NOMO-1 treated with dmso at 0.1 percent for 144 hours (cell line): ENCODE measurements around the gene TTC7B.

Experiments used
- DNase-seq: peaks from one replicate; lab custom pipeline; 2025; ENCODE audit not compliant: unreplicated experiment; lab: John Stamatoyannopoulos, UW

TTC7B gene

DNA sequence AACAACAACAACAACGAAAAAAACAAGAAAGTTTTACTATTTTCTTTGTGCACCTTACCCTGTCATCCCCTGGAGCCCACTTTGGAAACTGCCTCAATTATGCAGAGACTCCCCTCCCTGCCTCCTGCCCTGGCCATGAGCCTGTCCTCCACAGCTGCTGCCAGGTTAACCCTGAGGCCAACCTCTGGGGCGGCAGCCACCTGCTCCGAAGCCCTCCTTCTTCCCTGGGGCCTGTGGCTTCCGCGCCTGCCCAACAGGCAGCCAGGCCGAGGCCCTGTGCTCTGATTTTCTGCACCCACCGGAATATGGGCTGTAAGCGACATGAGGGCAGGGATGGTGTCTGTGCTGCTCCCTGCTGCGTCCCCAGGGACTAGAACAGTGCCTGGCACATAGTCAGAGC, 236.4 kb downstream of the TTC7B start:
- no peak for DNase-seq

DNA sequence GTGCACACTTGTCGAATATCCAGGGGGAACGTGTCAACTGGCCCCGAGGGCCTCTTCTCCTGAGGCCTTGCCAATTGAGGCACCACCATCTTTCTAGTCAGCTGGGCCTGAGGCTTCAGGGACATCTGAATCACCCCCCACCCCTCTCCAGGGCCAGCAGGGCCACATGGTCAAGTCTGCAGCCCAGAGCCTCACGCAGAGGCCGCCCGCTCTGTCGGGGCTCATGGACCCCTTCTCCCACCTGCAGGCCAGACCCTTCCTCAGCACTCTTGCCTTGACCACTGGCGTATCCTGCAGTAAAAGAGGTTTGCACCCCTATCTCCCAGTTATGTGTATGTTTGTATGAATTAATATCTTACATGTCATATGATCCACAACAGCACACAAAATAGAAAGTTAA, 237.1 kb downstream of the TTC7B start:
- DNase-seq = no peak

DNA sequence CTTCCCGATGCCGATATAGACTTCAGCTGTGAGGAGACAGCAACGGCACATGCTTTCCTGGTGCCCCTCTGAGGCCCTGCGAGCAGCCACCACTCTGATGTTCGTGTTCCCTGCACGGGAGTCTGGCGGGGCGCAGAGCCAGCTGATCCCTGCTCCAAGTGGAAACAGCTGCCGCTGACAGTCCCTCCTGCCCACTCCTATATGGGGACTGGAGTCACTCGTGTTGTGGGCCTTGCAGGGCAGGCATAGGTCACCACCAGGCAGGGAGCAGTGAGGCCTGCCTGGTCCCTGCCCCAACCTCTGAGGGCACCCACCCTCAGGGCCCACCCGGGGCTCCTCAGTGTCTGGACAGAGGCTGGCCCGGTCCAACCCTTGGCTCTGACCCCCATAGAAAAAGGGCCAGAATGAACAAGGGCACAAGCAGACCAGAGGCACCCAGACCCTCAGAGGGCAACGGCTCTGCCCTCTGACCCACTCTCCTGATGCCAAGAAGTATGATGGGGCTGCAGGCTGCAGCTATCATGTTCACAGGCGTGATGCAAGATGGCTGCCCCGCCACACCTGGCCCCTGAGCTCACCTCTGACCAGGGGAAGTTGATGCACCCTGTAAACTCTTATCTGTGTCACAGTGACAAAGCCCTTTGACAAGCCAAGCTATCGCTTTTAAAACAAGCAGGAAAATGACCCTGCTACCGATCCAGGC, 237.8 kb downstream of the TTC7B start:
- DNase-seq = no peak

DNA sequence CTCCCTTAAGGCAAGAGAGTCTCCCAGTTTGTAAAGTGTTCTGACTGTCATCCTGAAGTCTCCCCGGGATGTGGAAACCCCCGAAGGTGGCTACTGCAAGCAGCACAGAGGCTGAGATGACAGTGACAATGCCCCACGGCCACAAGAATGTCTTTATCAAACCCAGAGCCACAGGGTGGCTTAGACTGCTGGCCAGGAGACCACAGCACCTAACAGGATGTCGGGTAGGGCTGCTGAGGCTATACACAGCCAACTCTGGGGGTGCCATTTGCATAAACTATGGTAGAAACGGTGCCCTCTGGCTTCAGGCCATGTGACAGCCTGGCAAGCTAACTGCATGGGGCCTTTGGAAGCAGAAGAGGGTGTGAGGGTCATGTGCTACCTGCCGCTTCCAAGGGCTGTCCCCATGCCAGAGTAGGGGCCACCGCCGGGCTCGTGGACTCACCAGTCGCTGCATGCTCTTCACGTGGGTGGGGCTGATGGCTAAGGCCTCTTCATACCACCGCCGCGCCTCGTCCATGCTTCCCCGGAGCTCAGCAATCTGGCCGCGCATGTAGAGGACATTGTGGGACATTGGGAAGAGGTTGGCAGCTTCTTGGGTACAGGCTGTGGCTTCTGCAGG, 238.5 kb downstream of the TTC7B start:
- no peak for DNase-seq

DNA sequence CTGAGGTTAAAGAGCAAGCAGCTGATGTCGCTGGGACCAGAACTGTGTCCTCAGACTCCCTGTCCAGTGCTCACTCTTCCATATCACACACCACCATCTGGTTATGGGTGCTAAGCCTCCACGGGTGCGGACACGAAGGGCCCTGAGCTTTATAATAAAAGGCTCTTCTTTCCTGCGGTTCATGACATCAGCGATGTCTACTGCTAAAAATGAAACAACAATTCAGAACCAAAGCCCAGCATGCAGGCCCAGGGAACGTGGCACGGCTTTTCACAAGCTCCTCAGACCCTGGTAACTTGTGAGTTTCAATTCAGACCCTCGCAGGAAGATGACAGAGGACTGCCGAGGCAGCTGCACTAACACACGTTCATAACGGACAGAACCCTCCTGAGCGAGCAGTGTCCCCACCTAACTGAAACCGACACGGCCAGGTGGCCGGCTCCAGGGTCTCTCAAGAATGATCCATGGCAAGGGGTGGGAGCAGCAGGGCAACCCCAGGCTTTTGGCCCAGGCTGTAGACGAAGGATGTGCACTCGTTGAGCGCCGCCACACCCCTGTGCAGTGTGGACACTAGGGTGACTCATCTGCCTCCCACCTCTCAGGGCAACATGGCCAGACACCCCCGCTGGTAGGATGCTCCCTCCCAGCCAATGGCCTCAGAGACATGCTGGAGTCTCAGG, 239.1 kb downstream of the TTC7B start:
- no peak for DNase-seq

DNA sequence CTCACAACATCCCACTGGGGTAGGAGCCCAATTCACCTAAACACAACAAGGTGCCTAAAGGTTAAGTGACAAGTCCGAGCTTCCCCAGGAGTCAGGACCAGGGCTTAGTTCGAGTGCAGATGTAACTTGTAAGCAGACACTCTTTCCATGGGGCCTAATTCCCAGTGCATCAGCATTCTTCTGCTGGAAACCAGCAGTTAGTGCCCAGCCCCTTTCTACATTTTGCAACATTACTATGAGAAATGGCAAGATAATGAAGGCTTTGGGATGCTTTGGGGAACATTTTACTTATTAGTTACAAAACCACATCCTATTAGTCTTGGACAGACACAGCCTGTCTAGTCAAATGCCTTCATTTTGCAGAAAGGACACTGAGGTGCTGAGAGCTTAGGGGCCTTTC, 239.6 kb downstream of the TTC7B start:
- no peak for DNase-seq

DNA sequence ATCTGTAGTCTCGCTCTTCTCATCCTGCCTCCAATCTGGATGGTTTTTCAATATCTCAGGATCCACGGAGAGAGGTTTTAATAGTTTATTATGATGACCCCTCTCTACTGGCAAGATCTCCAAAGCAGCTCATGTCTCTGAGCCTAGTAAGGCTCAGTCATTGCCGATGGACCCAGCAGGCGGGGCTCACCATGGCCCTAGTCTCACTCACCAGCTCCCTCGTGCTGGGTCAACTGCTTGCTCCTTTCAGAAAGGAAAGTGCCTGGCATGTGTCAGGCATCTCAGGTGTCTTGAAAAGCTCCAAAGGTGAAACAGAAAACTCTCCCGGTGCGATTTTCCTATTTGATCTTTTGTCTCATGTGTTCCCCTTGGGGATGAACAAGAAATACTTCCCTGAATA, 240.4 kb downstream of the TTC7B start:
- DNase-seq = no peak

DNA sequence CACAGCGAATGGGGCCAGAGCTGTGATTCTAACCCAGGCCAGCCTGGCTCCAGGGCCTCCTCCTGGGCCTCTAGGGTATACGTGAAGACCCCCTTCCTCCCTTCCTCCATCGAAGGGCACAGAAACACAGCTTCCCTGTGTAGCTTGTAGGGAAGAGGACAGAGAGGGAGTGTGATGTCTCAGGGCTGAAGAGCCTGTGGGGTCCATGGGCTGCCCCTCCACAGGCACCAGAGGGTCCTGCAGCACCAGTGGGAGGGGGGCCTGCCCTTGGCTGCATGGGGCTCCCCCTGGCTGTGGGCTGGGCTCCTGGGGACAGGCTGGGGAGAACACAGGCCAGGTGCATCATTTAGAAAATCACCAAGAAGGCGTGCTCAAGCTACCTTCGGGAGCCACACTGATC, 240.9 kb downstream of the TTC7B start:
- no peak for DNase-seq

DNA sequence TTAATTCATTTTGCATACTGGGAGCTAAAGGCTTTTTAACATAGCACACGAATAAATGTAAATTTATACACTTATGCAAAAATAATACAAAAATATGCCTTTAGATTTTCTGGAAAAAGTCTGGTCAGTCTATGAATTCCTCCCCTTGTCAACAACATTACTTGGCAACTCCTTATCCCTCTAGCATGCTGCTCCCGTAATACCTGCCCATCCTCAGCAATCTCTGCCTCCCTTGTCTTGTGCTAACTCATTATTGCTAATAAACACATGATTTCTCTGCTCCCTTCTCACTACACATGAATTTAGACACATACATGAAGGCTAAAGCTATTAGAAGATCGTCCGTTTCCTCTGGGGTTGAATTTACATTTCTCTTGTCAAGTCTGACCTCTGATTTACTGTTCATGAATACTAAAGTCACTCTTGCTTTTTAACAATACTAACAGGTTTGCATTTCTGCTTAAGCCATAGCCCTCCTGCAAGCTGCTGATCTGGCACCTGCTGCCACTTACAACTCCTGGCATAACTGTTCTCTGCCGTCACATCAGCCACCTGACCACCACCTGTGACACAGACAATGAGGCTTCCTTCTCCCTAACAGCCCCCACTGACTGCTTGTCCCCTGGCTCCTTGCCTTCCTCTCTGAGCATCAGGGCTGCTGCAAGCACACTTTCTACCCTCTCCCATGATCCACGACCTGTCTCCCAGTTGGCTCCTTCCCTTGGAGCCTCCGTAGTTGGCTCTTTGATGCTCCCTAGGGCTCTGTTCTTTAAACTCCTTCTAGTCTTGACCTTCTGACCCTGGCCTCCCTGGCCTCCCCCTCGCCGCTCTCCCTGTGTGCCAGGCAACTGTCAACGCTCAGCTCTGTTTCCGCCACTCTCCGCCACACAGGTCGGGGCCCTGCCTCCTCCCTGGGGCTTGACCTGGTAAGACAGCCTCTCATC, 241.8 kb downstream of the TTC7B start:
- no peak for DNase-seq

DNA sequence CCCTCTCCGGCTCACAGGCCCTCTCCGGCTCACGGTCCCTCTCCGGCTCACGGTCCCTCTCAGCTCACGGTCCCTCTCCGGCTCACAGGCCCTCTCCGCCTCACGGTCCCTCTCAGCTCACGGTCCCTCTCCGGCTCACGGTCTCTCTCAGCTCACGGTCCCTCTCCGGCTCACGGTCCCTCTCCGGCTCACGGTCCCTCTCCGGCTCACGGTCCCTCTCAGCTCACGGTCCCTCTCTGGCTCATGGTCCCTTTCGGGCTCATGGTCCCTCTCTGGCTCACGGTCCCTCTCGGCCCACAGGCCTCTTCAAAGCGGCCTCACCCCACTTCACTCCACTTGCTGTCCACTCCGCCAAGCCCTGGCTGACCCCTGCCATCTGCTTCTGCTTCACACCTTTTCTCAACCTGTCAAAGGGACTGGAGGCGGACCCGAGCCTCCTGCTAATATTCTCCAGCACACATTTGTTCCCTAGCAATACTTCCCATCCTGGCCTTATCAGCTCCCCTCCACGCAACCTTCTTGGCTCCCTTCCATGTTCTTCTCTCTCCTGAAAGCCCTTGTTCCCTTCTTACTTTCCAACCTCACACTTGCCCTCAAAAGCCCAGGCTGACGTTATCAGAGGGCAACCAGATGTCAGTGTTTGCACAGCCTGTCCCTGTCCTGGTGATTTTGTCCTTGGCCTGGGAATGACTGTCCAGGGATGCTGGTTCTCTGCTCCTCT, 242.7 kb downstream of the TTC7B start:
- no peak for DNase-seq

DNA sequence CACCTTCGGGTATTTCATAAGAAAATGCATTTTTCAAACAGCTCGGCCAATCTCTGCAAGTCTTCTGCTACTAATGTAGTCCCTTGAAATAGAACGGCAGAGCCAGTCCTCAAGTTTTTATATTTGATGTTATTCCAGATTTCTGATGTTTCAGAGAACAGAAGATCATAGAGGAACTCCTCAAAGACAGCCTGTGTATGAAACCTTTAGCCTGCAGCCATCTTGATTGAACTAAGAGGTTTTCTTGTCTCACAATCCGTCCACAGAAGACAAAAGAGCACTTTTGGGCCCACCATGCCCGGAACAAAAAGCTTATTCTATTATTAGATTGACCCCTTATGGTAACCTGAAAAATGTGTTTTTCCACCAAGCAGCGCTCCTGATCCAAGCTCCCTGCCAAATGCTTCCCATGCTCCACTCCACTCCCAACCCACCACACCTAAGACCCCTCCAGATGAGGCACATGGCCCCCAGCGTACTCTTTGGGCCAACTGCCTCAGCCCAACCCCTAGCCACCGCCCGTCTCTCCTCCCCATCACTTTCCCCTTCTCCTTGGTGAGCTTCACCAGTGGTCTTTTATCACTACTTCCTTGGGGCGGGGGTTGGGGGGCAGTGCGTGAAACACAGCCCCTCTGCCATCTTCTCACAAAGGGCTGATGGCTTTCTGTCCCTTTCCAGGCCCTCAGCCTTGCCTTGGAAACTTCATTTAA, 243.6 kb downstream of the TTC7B start:
- DNase-seq = no peak

DNA sequence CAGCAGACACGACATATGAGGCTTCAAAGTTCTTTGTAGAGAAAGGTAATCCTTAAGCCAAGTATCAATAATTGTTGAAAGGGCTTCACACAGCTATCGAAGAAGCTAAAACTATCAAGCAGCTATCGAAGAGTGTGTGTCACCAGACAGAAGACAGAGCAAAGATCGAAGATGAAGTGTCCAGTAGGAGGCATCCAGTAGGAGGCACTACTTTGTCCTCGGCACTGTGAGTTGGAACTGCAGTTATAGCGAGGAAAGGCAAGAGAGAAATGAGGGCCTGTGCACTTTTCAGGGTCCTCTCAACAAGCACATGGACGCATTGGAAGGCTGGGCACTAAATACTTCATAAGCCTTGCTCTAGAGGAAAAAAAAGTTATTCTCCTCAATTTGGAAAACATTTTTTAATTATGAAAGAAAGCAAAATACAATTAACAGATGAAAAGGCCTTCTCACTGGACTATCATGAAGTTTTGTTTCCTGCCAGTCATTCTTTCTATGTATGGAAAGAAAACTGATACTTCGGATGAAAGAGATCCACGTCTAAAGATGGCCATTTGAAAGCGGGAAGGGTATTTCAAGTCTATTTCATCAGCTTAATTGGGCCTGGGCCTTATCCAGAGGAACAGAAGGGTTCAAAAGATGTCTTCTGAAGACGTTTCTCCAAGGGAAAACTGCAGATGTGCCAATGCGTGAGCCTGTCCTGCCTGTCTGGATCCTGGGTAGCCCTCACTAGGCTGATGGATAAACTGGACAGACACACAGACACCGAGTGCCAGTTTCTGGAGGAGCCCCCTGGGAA, 244.9 kb downstream of the TTC7B start:
- DNase-seq = no peak

DNA sequence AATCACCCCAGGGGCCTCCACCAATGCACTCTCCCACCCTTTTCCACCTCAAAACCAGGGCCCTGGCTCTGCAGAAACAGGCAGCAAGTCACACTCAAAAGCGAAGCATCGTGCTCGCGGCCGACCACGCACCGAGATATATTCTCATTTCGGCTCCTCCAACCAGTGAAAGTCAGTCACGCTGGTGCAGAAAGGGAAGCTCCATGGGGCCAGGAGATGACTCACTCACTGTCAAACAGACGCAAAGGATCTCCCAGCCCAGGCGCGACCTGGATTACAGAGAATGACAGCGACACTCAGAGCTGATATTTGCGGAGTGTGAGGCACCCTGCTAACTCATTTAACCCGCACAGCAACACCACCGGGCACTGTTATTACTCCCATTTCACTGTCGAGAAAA, 245.8 kb downstream of the TTC7B start:
- DNase-seq = no peak

DNA sequence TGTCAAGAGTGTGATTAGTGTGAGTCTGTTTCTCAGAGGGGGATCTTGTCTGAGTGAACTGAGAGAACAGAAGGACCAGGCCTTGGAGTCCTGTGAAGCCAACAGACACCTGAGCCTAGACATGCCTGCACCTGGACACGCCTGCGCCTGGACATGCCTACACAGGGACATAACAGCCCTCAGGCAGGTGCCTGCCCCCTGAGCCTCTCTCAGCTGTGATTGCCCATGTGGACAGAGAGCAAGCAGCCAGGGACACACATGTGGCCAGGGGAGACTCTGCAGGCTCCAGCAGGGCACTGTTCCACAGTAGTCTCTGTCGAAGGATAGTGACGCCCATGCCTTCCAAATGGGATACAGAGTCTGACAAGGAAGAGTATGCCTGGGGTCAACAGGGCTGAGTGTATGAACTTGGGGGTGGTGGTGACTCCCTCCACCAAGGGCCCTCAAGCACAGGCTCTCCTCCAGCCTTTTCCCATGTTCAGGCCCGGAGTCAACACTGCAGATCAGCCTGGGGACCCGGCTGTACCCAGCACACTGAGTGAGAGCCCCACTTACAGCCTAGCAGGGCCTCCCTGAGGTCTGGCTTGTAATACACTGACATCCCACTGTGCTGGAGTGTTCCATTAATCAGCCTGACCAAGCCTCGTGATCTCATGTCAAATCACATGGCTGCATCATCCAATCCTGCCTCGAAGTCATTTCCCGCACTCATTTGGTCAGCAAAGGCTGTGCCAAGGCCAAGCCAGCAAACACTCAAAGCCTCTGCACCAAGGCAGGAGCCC, 246.4 kb downstream of the TTC7B start:
- DNase-seq = no peak

DNA sequence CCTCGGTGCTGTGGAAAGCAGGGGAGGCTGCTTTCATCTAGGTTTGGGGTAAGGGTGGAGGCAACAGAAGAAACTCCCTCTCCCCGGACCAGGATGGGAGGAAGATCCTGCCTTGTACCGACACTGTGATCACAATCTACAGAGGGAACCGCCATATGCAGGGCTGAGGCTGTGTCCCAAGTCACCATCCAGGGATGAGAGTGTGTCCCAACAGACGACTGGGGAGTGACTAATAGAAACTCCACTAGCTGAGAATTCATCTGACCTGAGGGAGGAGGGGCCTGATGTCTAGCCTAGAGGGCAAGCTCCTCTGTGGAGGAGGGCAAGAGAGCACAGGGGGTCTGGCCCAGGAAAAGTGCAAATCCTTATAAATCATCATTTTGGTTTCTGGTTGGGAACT, 247.0 kb downstream of the TTC7B start:
- no peak for DNase-seq

DNA sequence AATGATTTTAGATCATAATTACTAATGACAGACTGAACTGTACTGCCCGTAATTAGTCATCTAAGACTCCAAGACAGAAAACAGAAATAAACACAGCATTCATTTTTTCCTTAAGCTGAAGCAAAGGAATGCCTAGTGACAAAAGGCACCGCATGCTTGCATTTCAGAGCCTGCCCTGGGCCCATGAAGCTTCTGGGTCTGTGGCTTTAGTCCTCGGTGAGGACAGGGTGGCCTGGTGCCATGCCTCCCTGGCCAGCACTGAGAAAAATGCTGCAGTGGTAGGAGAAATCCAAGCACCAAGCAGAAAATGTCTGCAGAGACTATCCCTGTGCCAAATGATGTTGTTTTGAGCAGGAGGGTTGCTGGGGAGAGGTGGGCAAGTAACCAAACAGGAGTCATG, 247.8 kb downstream of the TTC7B start:
- DNase-seq = no peak

DNA sequence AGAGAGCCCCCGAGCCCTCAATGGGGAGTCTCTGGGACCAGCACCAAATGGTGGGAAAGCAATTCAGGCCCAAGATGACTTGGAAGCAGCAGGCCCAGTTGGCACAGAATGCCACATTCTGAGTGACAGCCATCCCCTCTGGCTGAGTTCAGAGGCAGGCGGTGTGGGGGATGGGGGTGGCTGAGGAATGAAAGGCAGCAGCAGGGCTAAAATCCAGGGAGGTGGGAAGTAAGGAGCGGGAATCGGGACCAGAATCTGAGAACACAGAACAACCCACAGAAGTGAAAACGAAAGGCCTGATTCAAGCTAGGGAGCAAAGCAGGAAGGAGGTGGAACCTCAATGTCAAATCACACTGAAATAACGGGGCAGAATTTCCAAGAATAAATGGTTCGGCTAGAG, 248.2 kb downstream of the TTC7B start:
- DNase-seq = no peak

DNA sequence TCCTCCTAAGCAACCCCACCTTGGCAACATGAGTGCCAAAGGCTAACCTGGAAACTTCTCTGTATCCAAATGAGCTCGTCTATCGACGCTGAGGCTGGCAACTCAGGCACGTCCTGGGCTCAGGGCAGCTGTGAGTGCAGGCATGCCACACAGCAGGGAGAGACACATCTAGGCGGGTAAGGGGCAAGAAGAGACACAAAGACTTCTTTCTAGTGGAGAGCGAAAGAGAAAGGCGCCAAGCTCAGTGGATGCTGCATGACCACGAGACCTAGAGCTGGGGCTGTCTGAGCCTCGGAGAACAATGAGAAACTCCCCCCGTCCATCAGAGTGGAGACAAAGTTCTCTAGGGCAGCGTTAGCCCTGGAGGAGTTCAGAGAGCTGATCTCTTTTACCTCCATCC, 249.0 kb downstream of the TTC7B start:
- no peak for DNase-seq

DNA sequence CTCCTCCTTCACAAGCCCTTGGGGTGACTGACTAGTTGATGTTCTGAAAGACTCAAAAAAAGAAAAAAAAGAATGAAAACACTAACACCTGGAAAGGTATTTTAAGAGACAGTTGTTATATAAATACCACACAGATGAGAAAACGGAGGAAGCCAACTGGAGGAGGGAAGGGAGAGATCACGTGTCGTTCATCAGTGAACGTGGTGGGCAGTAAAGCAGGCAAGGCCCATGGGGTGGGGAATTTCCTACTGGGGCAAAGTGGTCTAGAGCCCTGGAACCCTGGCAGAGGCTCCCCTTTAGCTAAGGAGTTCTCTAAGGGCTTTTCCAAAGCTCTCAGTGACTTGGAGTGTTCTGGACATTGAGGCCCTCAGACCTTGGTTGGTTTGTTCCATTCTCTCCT, 249.7 kb downstream of the TTC7B start:
- no peak for DNase-seq
